GM23338 (cell line): ENCODE results near the gene IL36RN. TPM values are rescaled to one million over a fixed set of nuclear protein-coding genes. Genes with fewer than 3 reads are reported as not detected.

Experiments used
- ATAC-seq: fragments of 200-7000 bp; cut with Tn5 transposase; 3 replicates; pipeline ENCODE4 v1.9.1; 2020
- DNase-seq: peaks from one replicate; pipeline ENCODE4 v3.0.0-alpha.2; 2015; ENCODE audit warnings: low spot score
- H2AFZ ChIP-seq: fragments of 200-600 bp; sonication (generic); 2 replicates; pipeline ENCODE4 v1.8.0; 2016; ENCODE audit warnings: antibody characterized with exemption, mild to moderate bottlenecking, moderate library complexity
- H3F3A ChIP-seq: fragments of 200-600 bp; sonication (generic); replicated peaks from 2 replicates; pipeline ENCODE4 v1.8.0; 2017; ENCODE audit warnings: antibody characterized with exemption, mixed run types, low read depth
- H3K27ac ChIP-seq: fragments of 200-600 bp; sonication (generic); 2 replicates; pipeline ENCODE4 v1.6.1; 2016; ENCODE audit warnings: low read depth
- H3K27me3 ChIP-seq: fragments of 200-600 bp; sonication (generic); 2 replicates; pipeline ENCODE4 v1.8.0; 2016; ENCODE audit warnings: mild to moderate bottlenecking, mixed run types, moderate library complexity; ENCODE audit not compliant: insufficient read depth
- H3K36me3 ChIP-seq: fragments of 200-600 bp; sonication (generic); 2 replicates; pipeline ENCODE4 v1.8.0; 2016; ENCODE audit warnings: mild to moderate bottlenecking; ENCODE audit not compliant: insufficient read depth
- H3K4me1 ChIP-seq: fragments of 200-600 bp; sonication (generic); 2 replicates; pipeline ENCODE4 v1.8.0; 2016; ENCODE audit warnings: mild to moderate bottlenecking, moderate library complexity; ENCODE audit not compliant: insufficient read depth
- H3K4me2 ChIP-seq: fragments of 200-600 bp; sonication (generic); 2 replicates; pipeline ENCODE4 v1.7.1; 2017; ENCODE audit warnings: mixed run types
- H3K4me3 ChIP-seq: fragments of 200-600 bp; sonication (generic); 2 replicates; pipeline ENCODE4 v1.6.1; 2016; ENCODE audit warnings: mixed run types
- H3K79me2 ChIP-seq: fragments of 200-600 bp; sonication (generic); replicated peaks from 2 replicates; pipeline ENCODE4 v1.8.0; 2017; ENCODE audit warnings: mild to moderate bottlenecking; ENCODE audit not compliant: insufficient read depth
- H3K9me2 ChIP-seq: fragments of 200-600 bp; sonication (generic); 2 replicates; pipeline ENCODE4 v1.8.0; 2017; ENCODE audit not compliant: insufficient read depth
- H4K20me1 ChIP-seq: fragments of 200-600 bp; sonication (generic); replicated peaks from 2 replicates; pipeline ENCODE4 v1.8.0; 2017; ENCODE audit warnings: mild to moderate bottlenecking; ENCODE audit not compliant: insufficient read depth
- H3K27ac Mint-ChIP-seq: 2 replicates; pipeline ENCODE4 v1.8.0; 2020; ENCODE audit warnings: inconsistent platforms, mild to moderate bottlenecking, moderate library complexity, mixed read lengths
- H3K27me3 Mint-ChIP-seq: 3 replicates; pipeline ENCODE4 v1.8.0; 2022; ENCODE audit warnings: low read depth, mild to moderate bottlenecking, moderate library complexity, mixed read lengths, inconsistent platforms; ENCODE audit not compliant: insufficient read depth, poor library complexity
- H3K36me3 Mint-ChIP-seq: 3 replicates; pipeline ENCODE4 v1.8.0; 2021; ENCODE audit warnings: low read depth, mild to moderate bottlenecking, inconsistent platforms, moderate library complexity, mixed read lengths
- H3K4me1 Mint-ChIP-seq: 3 replicates; pipeline ENCODE4 v1.8.0; 2020; ENCODE audit warnings: mild to moderate bottlenecking, inconsistent platforms, mixed read lengths
- H3K4me3 Mint-ChIP-seq: 3 replicates; pipeline ENCODE4 v1.8.0; 2021; ENCODE audit warnings: moderate library complexity, mild to moderate bottlenecking, inconsistent platforms, mixed read lengths
- H3K9me3 Mint-ChIP-seq: 3 replicates; pipeline ENCODE4 v1.8.0; 2020; ENCODE audit warnings: moderate library complexity, mild to moderate bottlenecking, inconsistent platforms, mixed read lengths
- CREB1 ChIP-seq: fragments of 250-450 bp; sonication (Bioruptor Pico); IDR thresholded peaks from 2 replicates; pipeline ENCODE4 v1.5.0; 2020; ENCODE audit warnings: low read depth, mild to moderate bottlenecking, moderate library complexity
- EZH2 ChIP-seq: fragments of 200-600 bp; sonication (generic); IDR thresholded peaks from one replicate; pipeline ENCODE4 v1.8.0; 2017; ENCODE audit warnings: antibody characterized with exemption, mild to moderate bottlenecking, low read depth; ENCODE audit not compliant: unreplicated experiment
- EZH2phosphoT487 ChIP-seq: fragments of 200-600 bp; sonication (generic); IDR thresholded peaks from one replicate; pipeline ENCODE4 v1.8.1; 2018; ENCODE audit warnings: antibody characterized with exemption; ENCODE audit not compliant: unreplicated experiment
- JUNB ChIP-seq: IDR thresholded peaks from one replicate; pipeline ENCODE4 v1.6.1; 2016; ENCODE audit warnings: antibody characterized with exemption; ENCODE audit not compliant: unreplicated experiment
- NANOG ChIP-seq: IDR thresholded peaks from 2 replicates; pipeline ENCODE4 v1.6.1; 2016; ENCODE audit warnings: antibody characterized with exemption, borderline replicate concordance
- POLR2AphosphoS5 ChIP-seq: IDR thresholded peaks from 2 replicates; pipeline ENCODE4 v1.6.1; 2016; ENCODE audit warnings: antibody characterized with exemption, low read depth
- STAT1 ChIP-seq: IDR thresholded peaks from one replicate; pipeline ENCODE4 v1.6.1; 2016; ENCODE audit warnings: antibody characterized with exemption; ENCODE audit not compliant: unreplicated experiment
- ZNF114 ChIP-seq: fragments of 250-450 bp; sonication (Bioruptor Pico); IDR thresholded peaks from 2 replicates; pipeline ENCODE4 v1.5.0; 2020; ENCODE audit warnings: mild to moderate bottlenecking, moderate library complexity
- ZNF331 ChIP-seq: fragments of 250-450 bp; sonication (Bioruptor Pico); IDR thresholded peaks from 2 replicates; pipeline ENCODE4 v1.5.0; 2020; ENCODE audit warnings: low read depth, mild to moderate bottlenecking, moderate library complexity
- polyA plus RNA-seq: library from polyadenylated mRNA; unstranded; fragments of >200 nt; fragmentation: Nextera tagmentation; extraction: Ambion mirVana; gene quantifications from 2 replicates; pipeline ENCODE4 v1.2.1, GENCODE V29; 2016
- total RNA-seq: library from RNA; depleted of rRNA; stranded (reverse); fragments of >200 nt; shearing (Covaris generic); gene quantifications from 2 replicates; pipeline ENCODE4 v1.2.3, GENCODE V29; 2014
- TF ChIP-seq, protein P1 (sequence below): IDR thresholded peaks from 2 replicates; pipeline ENCODE4 v1.6.1; 2016; ENCODE audit warnings: antibody characterized with exemption
- TF ChIP-seq, protein P2 (sequence below): fragments of 250-450 bp; sonication (Bioruptor Pico); IDR thresholded peaks from 2 replicates; pipeline ENCODE4 v1.5.0; 2020; ENCODE audit warnings: mild to moderate bottlenecking, moderate library complexity
- TF ChIP-seq, protein P3 (sequence below): IDR thresholded peaks from one replicate; pipeline ENCODE4 v1.6.1; 2018; ENCODE audit warnings: antibody characterized with exemption; ENCODE audit not compliant: unreplicated experiment
- TF ChIP-seq, protein P4 (sequence below), 2 experiments: fragments of 200-600 bp in 1 of 2; sonication (generic) in 1 of 2; conservative IDR thresholded peaks; 2 replicates each; pipeline versions ENCODE4 v1.5.1 to v1.6.1; 2016 to 2017; ENCODE audit warnings: antibody characterized with exemption in 2 of 2, low read depth in 2 of 2, mild to moderate bottlenecking in 2 of 2, moderate library complexity in 1 of 2

IL36RN gene
- total and polyA plus RNA-seq, 2 experiments from 2014 or later: not detected

DNA sequence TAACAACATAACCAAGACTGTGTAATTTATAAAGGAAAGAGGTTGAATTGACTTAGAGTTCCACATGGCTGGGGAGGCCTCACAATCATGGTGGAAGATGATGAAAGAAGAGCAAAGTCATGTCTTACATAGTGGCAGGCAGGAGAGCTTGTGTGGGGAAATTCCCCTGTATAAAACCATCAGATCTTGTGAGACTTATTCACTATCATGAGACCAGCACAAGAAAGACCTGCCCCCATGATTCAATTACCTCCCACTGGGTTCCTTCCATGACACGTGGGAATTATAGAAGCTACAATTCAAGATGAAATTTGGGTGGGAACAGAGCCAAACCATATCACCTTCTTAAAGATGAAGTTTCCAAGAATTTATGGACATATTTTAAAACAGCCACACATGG lies 2.5 kb upstream of the IL36RN start (continued):
- TF ChIP-seq EZH2 (no peak), EZH2phosphoT487 (no peak)

DNA sequence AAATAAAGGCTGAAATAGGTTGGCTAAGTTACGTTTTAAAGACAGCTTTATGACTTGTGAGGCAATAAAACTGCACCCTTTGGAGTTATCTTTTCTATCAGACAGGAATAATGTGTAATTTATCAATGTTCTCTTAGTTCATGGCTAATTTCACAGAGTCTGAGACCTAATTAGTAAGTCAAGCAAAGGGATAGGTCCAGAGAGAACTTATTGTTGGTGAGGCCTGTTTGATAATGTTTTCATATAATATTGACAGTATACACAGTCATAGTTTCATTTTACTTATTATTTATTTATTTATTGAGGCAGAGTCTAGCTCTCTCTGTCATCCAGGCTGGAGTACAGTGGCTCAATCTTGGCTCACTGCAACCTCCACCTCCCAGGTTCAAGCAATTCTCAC lies 1.9 kb upstream of the IL36RN start:
- peaks cover 12% of the 10 kb centered on the region for H3K36me3 Mint-ChIP-seq
- Histone ChIP-seq H2AFZ (no peak overlapping the region), H4K20me1 (no peaks in the 10 kb centered on the region), H3K4me1 (no peaks in the 10 kb centered on the region), H3K4me2 (no peak overlapping the region), H3K27ac (no peak overlapping the region), H3K36me3 (no peaks in the 10 kb centered on the region), H3K27me3 (no peaks in the 10 kb centered on the region), H3K79me2 (no peaks in the 10 kb centered on the region), H3K9me2 (no peaks in the 10 kb centered on the region), H3F3A (no peaks in the 10 kb centered on the region), H3K4me3 (no peak overlapping the region)
- TF ChIP-seq EZH2phosphoT487: no peak
- TF ChIP-seq STAT1: no peak
- TF ChIP-seq, protein P1, sequence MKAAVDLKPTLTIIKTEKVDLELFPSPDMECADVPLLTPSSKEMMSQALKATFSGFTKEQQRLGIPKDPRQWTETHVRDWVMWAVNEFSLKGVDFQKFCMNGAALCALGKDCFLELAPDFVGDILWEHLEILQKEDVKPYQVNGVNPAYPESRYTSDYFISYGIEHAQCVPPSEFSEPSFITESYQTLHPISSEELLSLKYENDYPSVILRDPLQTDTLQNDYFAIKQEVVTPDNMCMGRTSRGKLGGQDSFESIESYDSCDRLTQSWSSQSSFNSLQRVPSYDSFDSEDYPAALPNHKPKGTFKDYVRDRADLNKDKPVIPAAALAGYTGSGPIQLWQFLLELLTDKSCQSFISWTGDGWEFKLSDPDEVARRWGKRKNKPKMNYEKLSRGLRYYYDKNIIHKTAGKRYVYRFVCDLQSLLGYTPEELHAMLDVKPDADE: no peak
- TF ChIP-seq JUNB: no peak
- TF ChIP-seq, protein P2, sequence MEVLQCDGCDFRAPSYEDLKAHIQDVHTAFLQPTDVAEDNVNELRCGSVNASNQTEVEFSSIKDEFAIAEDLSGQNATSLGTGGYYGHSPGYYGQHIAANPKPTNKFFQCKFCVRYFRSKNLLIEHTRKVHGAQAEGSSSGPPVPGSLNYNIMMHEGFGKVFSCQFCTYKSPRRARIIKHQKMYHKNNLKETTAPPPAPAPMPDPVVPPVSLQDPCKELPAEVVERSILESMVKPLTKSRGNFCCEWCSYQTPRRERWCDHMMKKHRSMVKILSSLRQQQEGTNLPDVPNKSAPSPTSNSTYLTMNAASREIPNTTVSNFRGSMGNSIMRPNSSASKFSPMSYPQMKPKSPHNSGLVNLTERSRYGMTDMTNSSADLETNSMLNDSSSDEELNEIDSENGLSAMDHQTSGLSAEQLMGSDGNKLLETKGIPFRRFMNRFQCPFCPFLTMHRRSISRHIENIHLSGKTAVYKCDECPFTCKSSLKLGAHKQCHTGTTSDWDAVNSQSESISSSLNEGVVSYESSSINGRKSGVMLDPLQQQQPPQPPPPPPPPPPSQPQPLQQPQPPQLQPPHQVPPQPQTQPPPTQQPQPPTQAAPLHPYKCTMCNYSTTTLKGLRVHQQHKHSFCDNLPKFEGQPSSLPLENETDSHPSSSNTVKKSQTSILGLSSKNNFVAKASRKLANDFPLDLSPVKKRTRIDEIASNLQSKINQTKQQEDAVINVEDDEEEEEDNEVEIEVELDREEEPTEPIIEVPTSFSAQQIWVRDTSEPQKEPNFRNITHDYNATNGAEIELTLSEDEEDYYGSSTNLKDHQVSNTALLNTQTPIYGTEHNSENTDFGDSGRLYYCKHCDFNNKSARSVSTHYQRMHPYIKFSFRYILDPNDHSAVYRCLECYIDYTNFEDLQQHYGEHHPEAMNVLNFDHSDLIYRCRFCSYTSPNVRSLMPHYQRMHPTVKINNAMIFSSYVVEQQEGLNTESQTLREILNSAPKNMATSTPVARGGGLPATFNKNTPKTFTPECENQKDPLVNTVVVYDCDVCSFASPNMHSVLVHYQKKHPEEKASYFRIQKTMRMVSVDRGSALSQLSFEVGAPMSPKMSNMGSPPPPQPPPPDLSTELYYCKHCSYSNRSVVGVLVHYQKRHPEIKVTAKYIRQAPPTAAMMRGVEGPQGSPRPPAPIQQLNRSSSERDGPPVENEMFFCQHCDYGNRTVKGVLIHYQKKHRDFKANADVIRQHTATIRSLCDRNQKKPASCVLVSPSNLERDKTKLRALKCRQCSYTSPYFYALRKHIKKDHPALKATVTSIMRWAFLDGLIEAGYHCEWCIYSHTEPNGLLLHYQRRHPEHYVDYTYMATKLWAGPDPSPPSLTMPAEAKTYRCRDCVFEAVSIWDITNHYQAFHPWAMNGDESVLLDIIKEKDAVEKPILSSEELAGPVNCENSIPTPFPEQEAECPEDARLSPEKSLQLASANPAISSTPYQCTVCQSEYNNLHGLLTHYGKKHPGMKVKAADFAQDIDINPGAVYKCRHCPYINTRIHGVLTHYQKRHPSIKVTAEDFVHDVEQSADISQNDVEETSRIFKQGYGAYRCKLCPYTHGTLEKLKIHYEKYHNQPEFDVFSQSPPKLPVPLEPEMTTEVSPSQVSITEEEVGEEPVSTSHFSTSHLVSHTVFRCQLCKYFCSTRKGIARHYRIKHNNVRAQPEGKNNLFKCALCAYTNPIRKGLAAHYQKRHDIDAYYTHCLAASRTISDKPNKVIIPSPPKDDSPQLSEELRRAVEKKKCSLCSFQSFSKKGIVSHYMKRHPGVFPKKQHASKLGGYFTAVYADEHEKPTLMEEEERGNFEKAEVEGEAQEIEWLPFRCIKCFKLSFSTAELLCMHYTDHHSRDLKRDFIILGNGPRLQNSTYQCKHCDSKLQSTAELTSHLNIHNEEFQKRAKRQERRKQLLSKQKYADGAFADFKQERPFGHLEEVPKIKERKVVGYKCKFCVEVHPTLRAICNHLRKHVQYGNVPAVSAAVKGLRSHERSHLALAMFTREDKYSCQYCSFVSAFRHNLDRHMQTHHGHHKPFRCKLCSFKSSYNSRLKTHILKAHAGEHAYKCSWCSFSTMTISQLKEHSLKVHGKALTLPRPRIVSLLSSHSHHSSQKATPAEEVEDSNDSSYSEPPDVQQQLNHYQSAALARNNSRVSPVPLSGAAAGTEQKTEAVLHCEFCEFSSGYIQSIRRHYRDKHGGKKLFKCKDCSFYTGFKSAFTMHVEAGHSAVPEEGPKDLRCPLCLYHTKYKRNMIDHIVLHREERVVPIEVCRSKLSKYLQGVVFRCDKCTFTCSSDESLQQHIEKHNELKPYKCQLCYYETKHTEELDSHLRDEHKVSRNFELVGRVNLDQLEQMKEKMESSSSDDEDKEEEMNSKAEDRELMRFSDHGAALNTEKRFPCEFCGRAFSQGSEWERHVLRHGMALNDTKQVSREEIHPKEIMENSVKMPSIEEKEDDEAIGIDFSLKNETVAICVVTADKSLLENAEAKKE: no peak
- no peak for TF ChIP-seq EZH2
- TF ChIP-seq, protein P3, sequence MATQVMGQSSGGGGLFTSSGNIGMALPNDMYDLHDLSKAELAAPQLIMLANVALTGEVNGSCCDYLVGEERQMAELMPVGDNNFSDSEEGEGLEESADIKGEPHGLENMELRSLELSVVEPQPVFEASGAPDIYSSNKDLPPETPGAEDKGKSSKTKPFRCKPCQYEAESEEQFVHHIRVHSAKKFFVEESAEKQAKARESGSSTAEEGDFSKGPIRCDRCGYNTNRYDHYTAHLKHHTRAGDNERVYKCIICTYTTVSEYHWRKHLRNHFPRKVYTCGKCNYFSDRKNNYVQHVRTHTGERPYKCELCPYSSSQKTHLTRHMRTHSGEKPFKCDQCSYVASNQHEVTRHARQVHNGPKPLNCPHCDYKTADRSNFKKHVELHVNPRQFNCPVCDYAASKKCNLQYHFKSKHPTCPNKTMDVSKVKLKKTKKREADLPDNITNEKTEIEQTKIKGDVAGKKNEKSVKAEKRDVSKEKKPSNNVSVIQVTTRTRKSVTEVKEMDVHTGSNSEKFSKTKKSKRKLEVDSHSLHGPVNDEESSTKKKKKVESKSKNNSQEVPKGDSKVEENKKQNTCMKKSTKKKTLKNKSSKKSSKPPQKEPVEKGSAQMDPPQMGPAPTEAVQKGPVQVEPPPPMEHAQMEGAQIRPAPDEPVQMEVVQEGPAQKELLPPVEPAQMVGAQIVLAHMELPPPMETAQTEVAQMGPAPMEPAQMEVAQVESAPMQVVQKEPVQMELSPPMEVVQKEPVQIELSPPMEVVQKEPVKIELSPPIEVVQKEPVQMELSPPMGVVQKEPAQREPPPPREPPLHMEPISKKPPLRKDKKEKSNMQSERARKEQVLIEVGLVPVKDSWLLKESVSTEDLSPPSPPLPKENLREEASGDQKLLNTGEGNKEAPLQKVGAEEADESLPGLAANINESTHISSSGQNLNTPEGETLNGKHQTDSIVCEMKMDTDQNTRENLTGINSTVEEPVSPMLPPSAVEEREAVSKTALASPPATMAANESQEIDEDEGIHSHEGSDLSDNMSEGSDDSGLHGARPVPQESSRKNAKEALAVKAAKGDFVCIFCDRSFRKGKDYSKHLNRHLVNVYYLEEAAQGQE: no peak
- TF ChIP-seq ZNF114 (CRISPR knock-in tag): no peak
- no peak for TF ChIP-seq CREB1 (CRISPR knock-in tag)
- TF ChIP-seq NANOG: no peak
- TF ChIP-seq ZNF331 (CRISPR knock-in tag): no peak
- TF ChIP-seq, protein P4, sequence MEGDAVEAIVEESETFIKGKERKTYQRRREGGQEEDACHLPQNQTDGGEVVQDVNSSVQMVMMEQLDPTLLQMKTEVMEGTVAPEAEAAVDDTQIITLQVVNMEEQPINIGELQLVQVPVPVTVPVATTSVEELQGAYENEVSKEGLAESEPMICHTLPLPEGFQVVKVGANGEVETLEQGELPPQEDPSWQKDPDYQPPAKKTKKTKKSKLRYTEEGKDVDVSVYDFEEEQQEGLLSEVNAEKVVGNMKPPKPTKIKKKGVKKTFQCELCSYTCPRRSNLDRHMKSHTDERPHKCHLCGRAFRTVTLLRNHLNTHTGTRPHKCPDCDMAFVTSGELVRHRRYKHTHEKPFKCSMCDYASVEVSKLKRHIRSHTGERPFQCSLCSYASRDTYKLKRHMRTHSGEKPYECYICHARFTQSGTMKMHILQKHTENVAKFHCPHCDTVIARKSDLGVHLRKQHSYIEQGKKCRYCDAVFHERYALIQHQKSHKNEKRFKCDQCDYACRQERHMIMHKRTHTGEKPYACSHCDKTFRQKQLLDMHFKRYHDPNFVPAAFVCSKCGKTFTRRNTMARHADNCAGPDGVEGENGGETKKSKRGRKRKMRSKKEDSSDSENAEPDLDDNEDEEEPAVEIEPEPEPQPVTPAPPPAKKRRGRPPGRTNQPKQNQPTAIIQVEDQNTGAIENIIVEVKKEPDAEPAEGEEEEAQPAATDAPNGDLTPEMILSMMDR (conservative IDR thresholded peaks at IDR 0.05; ENCODE audit: low read depth in 2 of 2): no peak
- TF ChIP-seq POLR2AphosphoS5: no peak
- peaks cover 6% of the 10 kb centered on the region; the same call in 1 of the 3 replicates for H3K4me1 Mint-ChIP-seq
- DNase-seq (no peak), ATAC-seq (no peak)
- peaks cover 5% of the 10 kb centered on the region for H3K27me3 Mint-ChIP-seq
- H3K4me3 Mint-ChIP-seq: no peak overlapping the region
- peaks cover 49% of the 10 kb centered on the region for H3K9me3 Mint-ChIP-seq
- H3K27ac Mint-ChIP-seq: no peak overlapping the region
